HepG2 (cell line): Measurements from ENCODE around the gene ELOVL7. TPM values are rescaled to one million over a fixed set of nuclear protein-coding genes. Genes with fewer than 3 reads are reported as not detected.
A peak's percentile ranks its signal among the peaks of the same experiment; 100 is the strongest.

Experiments
- HHEX ChIP-seq: IDR thresholded peaks from 2 replicates; pipeline ENCODE4 v1.6.1; 2016; ENCODE audit warnings: control low read depth
- HOXA7 ChIP-seq: sonication (generic); formaldehyde crosslinking; IDR thresholded peaks from 2 replicates; pipeline ENCODE4 v1.8.1; 2022; ENCODE audit warnings: mild to moderate bottlenecking, missing genetic modification reagents, moderate library complexity
- HOXA9 ChIP-seq: sonication (generic); formaldehyde crosslinking; IDR thresholded peaks from 2 replicates; pipeline ENCODE4 v1.8.1; 2022; ENCODE audit warnings: missing genetic modification reagents, mild to moderate bottlenecking, moderate library complexity, borderline replicate concordance
- ISL2 ChIP-seq: sonication (generic); formaldehyde crosslinking; IDR thresholded peaks from 2 replicates; pipeline ENCODE4 v1.5.0; 2020; ENCODE audit warnings: missing genetic modification reagents
- MEIS2 ChIP-seq: sonication (generic); formaldehyde crosslinking; IDR thresholded peaks from 2 replicates; pipeline ENCODE4 v1.9.0; 2021; ENCODE audit warnings: mild to moderate bottlenecking, missing genetic modification reagents
- NCOA2 ChIP-seq: sonication (generic); formaldehyde crosslinking; IDR thresholded peaks from 2 replicates; pipeline ENCODE4 v1.8.0; 2022; ENCODE audit warnings: inconsistent platforms
- RARA ChIP-seq: IDR thresholded peaks from 2 replicates; pipeline ENCODE4 v1.6.1; 2016; ENCODE audit warnings: missing genetic modification reagents, missing compliant biosample characterization
- RBM22 ChIP-seq: fragments of 200-400 bp; formaldehyde crosslinking; optimal IDR thresholded peaks from 2 replicates; pipeline ENCODE3; 2017; ENCODE audit warnings: mild to moderate bottlenecking, low read length, moderate library complexity
- SAP130 ChIP-seq: IDR thresholded peaks from 2 replicates; pipeline ENCODE4 v1.6.1; 2016; ENCODE audit warnings: low read depth
- THRA ChIP-seq: sonication (generic); formaldehyde crosslinking; IDR thresholded peaks from 2 replicates; pipeline ENCODE4 v1.4.0; 2020; ENCODE audit warnings: missing genetic modification reagents, borderline replicate concordance
- ZNF362 ChIP-seq: sonication (generic); formaldehyde crosslinking; IDR thresholded peaks from 2 replicates; pipeline ENCODE4 v1.4.0; 2020; ENCODE audit warnings: missing genetic modification reagents, mild to moderate bottlenecking, borderline replicate concordance
- polyA plus RNA-seq, 8 experiments: library from polyadenylated mRNA; depleted of rRNA in 3 of 8; stranded (reverse) in 7 of 8; unstranded in 1 of 8; fragments of >200 nt; fragmentation: Illumina TruSeq in 4 of 8; extraction: Trizol in 4 of 8; gene quantifications; 2 replicates each; pipeline versions ENCODE4 v1.2.1 to v1.2.3, GENCODE V29; 2011 to 2016; ENCODE audit warnings: low read depth in 4 of 8, missing spikeins in 1 of 8, mixed read lengths in 1 of 8; ENCODE audit not compliant: insufficient read depth in 1 of 8
- total RNA-seq, 5 experiments: library from RNA; depleted of rRNA; stranded (reverse); fragments of >200 nt; fragmentation: Illumina TruSeq; extraction: Trizol; gene quantifications; 2 replicates each; pipeline ENCODE4 v1.2.3, GENCODE V29; 2016; ENCODE audit warnings: low read depth in 1 of 5
- TF ChIP-seq, protein P1 (sequence below): sonication (generic); formaldehyde crosslinking; IDR thresholded peaks from 2 replicates; pipeline ENCODE4 v1.5.1; 2020; ENCODE audit warnings: missing genetic modification reagents, mild to moderate bottlenecking, borderline replicate concordance
- TF ChIP-seq, protein P2 (sequence below): sonication (generic); formaldehyde crosslinking; IDR thresholded peaks from 2 replicates; pipeline ENCODE4 v1.5.1; 2020; ENCODE audit warnings: mild to moderate bottlenecking, missing genetic modification reagents, borderline replicate concordance
- TF ChIP-seq, protein P3 (sequence below): sonication (generic); formaldehyde crosslinking; IDR thresholded peaks from 2 replicates; pipeline ENCODE4 v1.4.0; 2020; ENCODE audit warnings: missing genetic modification reagents

Gene ELOVL7
- total and polyA plus RNA-seq, 2 of the 13 experiments (the other 11 are each of a cell fraction or from before 2014, with no cell fraction given) = 4.5 to 7.3 TPM

DNA sequence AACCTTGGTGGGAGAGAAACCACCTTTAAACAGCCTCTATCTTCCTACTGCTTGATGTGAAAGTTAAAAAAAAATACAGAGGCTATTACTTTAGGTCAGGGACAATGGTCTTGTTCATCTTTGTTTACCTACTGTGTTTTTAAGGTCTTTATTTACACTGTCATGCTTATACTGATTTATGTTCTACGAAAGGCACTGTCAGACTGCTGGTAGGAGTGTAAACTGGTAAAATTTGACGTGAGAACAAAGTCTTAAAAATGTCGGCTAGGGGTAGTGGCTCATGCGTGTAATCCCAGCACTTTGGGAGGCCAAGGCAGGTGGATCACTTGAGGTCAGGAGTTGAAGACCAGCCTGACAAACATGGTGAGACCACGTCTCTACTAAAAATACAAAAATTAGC, 42.1 kb upstream of the ELOVL7 start (continued):
- TF ChIP-seq, protein P1, sequence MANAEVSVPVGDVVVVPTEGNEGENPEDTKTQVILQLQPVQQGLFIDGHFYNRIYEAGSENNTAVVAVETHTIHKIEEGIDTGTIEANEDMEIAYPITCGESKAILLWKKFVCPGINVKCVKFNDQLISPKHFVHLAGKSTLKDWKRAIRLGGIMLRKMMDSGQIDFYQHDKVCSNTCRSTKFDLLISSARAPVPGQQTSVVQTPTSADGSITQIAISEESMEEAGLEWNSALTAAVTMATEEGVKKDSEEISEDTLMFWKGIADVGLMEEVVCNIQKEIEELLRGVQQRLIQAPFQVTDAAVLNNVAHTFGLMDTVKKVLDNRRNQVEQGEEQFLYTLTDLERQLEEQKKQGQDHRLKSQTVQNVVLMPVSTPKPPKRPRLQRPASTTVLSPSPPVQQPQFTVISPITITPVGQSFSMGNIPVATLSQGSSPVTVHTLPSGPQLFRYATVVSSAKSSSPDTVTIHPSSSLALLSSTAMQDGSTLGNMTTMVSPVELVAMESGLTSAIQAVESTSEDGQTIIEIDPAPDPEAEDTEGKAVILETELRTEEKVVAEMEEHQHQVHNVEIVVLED = no peak
- TF ChIP-seq ISL2 (peak; percentile 47; the same call in 1 of the 2 replicates), RARA (peak; percentile 76), NCOA2 (CRISPR knock-in tag) (peak; percentile 57; the same call in 1 of the 2 replicates), HHEX (CRISPR knock-in tag) (peak; percentile 51; the same call in 1 of the 2 replicates), MEIS2 (CRISPR knock-in tag) (peak; percentile 41; the same call in 1 of the 2 replicates), THRA (CRISPR knock-in tag) (peak; percentile 68; the same call in 1 of the 2 replicates), HOXA7 (CRISPR knock-in tag) (no peak), SAP130 (CRISPR knock-in tag) (peak; percentile 55), ZNF362 (peak; percentile 76; the same call in 1 of the 2 replicates), RBM22 (no peak), HOXA9 (CRISPR knock-in tag) (peak; percentile 97)
- TF ChIP-seq, protein P2, sequence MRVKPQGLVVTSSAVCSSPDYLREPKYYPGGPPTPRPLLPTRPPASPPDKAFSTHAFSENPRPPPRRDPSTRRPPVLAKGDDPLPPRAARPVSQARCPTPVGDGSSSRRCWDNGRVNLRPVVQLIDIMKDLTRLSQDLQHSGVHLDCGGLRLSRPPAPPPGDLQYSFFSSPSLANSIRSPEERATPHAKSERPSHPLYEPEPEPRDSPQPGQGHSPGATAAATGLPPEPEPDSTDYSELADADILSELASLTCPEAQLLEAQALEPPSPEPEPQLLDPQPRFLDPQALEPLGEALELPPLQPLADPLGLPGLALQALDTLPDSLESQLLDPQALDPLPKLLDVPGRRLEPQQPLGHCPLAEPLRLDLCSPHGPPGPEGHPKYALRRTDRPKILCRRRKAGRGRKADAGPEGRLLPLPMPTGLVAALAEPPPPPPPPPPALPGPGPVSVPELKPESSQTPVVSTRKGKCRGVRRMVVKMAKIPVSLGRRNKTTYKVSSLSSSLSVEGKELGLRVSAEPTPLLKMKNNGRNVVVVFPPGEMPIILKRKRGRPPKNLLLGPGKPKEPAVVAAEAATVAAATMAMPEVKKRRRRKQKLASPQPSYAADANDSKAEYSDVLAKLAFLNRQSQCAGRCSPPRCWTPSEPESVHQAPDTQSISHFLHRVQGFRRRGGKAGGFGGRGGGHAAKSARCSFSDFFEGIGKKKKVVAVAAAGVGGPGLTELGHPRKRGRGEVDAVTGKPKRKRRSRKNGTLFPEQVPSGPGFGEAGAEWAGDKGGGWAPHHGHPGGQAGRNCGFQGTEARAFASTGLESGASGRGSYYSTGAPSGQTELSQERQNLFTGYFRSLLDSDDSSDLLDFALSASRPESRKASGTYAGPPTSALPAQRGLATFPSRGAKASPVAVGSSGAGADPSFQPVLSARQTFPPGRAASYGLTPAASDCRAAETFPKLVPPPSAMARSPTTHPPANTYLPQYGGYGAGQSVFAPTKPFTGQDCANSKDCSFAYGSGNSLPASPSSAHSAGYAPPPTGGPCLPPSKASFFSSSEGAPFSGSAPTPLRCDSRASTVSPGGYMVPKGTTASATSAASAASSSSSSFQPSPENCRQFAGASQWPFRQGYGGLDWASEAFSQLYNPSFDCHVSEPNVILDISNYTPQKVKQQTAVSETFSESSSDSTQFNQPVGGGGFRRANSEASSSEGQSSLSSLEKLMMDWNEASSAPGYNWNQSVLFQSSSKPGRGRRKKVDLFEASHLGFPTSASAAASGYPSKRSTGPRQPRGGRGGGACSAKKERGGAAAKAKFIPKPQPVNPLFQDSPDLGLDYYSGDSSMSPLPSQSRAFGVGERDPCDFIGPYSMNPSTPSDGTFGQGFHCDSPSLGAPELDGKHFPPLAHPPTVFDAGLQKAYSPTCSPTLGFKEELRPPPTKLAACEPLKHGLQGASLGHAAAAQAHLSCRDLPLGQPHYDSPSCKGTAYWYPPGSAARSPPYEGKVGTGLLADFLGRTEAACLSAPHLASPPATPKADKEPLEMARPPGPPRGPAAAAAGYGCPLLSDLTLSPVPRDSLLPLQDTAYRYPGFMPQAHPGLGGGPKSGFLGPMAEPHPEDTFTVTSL (CRISPR knock-in tag) = peak; percentile 68; the same call in 1 of the 2 replicates
- TF ChIP-seq, protein P3, sequence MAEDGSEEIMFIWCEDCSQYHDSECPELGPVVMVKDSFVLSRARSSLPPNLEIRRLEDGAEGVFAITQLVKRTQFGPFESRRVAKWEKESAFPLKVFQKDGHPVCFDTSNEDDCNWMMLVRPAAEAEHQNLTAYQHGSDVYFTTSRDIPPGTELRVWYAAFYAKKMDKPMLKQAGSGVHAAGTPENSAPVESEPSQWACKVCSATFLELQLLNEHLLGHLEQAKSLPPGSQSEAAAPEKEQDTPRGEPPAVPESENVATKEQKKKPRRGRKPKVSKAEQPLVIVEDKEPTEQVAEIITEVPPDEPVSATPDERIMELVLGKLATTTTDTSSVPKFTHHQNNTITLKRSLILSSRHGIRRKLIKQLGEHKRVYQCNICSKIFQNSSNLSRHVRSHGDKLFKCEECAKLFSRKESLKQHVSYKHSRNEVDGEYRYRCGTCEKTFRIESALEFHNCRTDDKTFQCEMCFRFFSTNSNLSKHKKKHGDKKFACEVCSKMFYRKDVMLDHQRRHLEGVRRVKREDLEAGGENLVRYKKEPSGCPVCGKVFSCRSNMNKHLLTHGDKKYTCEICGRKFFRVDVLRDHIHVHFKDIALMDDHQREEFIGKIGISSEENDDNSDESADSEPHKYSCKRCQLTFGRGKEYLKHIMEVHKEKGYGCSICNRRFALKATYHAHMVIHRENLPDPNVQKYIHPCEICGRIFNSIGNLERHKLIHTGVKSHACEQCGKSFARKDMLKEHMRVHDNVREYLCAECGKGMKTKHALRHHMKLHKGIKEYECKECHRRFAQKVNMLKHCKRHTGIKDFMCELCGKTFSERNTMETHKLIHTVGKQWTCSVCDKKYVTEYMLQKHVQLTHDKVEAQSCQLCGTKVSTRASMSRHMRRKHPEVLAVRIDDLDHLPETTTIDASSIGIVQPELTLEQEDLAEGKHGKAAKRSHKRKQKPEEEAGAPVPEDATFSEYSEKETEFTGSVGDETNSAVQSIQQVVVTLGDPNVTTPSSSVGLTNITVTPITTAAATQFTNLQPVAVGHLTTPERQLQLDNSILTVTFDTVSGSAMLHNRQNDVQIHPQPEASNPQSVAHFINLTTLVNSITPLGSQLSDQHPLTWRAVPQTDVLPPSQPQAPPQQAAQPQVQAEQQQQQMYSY (CRISPR knock-in tag) = no peak
